HG03342 (cell line): ENCODE results near the gene ALKBH3.

Experiments
- ATAC-seq: cut with Tn5 transposase; IDR thresholded peaks from one replicate; pipeline ENCODE4 v1.9.1; 2021; ENCODE audit warnings: mild to moderate bottlenecking, moderate library complexity; ENCODE audit not compliant: unreplicated experiment

Gene ALKBH3

GRCh38 chr11:43921561-43922294, 41.1 kb downstream of the ALKBH3 start:
- no peak for ATAC-seq

GRCh38 chr11:43922295-43922648, 41.6 kb downstream of the ALKBH3 start:
- no peak for ATAC-seq

- no peak for ATAC-seq
These were observed 42.2 kb downstream of the ALKBH3 start for GRCh38 chr11:43922744-43923405.

- no peak for ATAC-seq
These were observed 42.9 kb downstream of the ALKBH3 start for GRCh38 chr11:43923406-43924111.

- ATAC-seq = no peak
These were observed 43.7 kb downstream of the ALKBH3 start for GRCh38 chr11:43924112-43924855.

- no peak for ATAC-seq
These were observed 44.7 kb downstream of the ALKBH3 start for GRCh38 chr11:43925063-43925931.

- no peak for ATAC-seq
These were observed 45.4 kb downstream of the ALKBH3 start for GRCh38 chr11:43925932-43926505.

- ATAC-seq = no peak
These were observed 46.4 kb downstream of the ALKBH3 start for GRCh38 chr11:43927070-43927469.

GRCh38 chr11:43927925-43928707, 47.5 kb downstream of the ALKBH3 start:
- ATAC-seq = no peak

GRCh38 chr11:43928721-43929120, 48.1 kb downstream of the ALKBH3 start:
- no peak for ATAC-seq

- no peak for ATAC-seq
These were observed 50.5 kb downstream of the ALKBH3 start for GRCh38 chr11:43930868-43931716.

GRCh38 chr11:43931717-43932039, 51.0 kb downstream of the ALKBH3 start:
- ATAC-seq = no peak

- no peak for ATAC-seq
These were observed 52.6 kb downstream of the ALKBH3 start for GRCh38 chr11:43933226-43933607.

GRCh38 chr11:43933608-43934551, 53.2 kb downstream of the ALKBH3 start:
- no peak for ATAC-seq

GRCh38 chr11:43934601-43935423, 54.2 kb downstream of the ALKBH3 start:
- no peak for ATAC-seq

GRCh38 chr11:43935424-43935979, 54.9 kb downstream of the ALKBH3 start:
- ATAC-seq = no peak
